Smooth muscle cell (in vitro differentiated cells): ENCODE data around the gene FLRT2. TPM values are rescaled to one million over a fixed set of nuclear protein-coding genes. Genes with fewer than 3 reads are reported as not detected.

Source experiments
- DNase-seq: peaks from one replicate; lab custom pipeline; 2025; ENCODE audit not compliant: unreplicated experiment; lab: John Stamatoyannopoulos, UW
- H2AFZ ChIP-seq: fragments of 200-600 bp; sonication (generic); 2 replicates; pipeline ENCODE4 v1.6.0; 2016; ENCODE audit warnings: antibody characterized with exemption, low read depth, mild to moderate bottlenecking
- H3F3A ChIP-seq: fragments of 200-600 bp; sonication (generic); 2 replicates; pipeline ENCODE4 v1.6.0; 2017; ENCODE audit warnings: antibody characterized with exemption, low read depth
- H3K27ac ChIP-seq: fragments of 200-600 bp; sonication (generic); 2 replicates; pipeline ENCODE4 v1.5.1; 2016; ENCODE audit warnings: low read depth, mild to moderate bottlenecking
- H3K27me3 ChIP-seq: fragments of 200-600 bp; sonication (generic); 2 replicates; pipeline ENCODE4 v1.6.1; 2016; ENCODE audit warnings: low read depth, mild to moderate bottlenecking
- H3K36me3 ChIP-seq: fragments of 200-600 bp; sonication (generic); 2 replicates; pipeline ENCODE4 v1.5.1; 2016; ENCODE audit warnings: low read depth
- H3K4me1 ChIP-seq: fragments of 200-600 bp; sonication (generic); 2 replicates; pipeline ENCODE4 v1.5.1; 2016; ENCODE audit warnings: low read depth
- H3K4me2 ChIP-seq: fragments of 200-600 bp; sonication (generic); 2 replicates; pipeline ENCODE4 v1.6.0; 2016; ENCODE audit warnings: mild to moderate bottlenecking
- H3K4me3 ChIP-seq: fragments of 200-600 bp; sonication (generic); 2 replicates; pipeline ENCODE4 v1.5.1; 2016; ENCODE audit warnings: mild to moderate bottlenecking
- H3K79me2 ChIP-seq: fragments of 200-600 bp; sonication (generic); 2 replicates; pipeline ENCODE4 v1.6.0; 2016; ENCODE audit warnings: low read depth, mild to moderate bottlenecking
- H3K9ac ChIP-seq: fragments of 200-600 bp; sonication (generic); 2 replicates; pipeline ENCODE4 v1.6.0; 2016; ENCODE audit warnings: low read depth
- H3K9me3 ChIP-seq: fragments of 200-600 bp; sonication (generic); replicated peaks from 2 replicates; pipeline ENCODE4 v1.5.1; 2016; ENCODE audit warnings: low read depth
- H4K20me1 ChIP-seq: fragments of 200-600 bp; sonication (generic); 2 replicates; pipeline ENCODE4 v1.6.0; 2016; ENCODE audit warnings: low read depth
- CTCF ChIP-seq: fragments of 200-600 bp; sonication (generic); IDR thresholded peaks from 2 replicates; pipeline ENCODE4 v1.5.1; 2017; ENCODE audit warnings: borderline replicate concordance, mild to moderate bottlenecking, antibody characterized with exemption; ENCODE audit not compliant: insufficient read depth, poor library complexity, severe bottlenecking
- whole genome bisulfite sequencing: methylation state at CpG from one replicate; pipeline ENCODE4 v1.1.7; 2016; ENCODE audit warnings: low lambda C conversion rate; 5-methylcytosine and 5-hydroxymethylcytosine counted together
- polyA plus RNA-seq: library from polyadenylated mRNA; unstranded; fragments of >200 nt; fragmentation: Nextera tagmentation; extraction: Ambion mirVana; gene quantifications from 2 replicates; pipeline ENCODE4 v1.2.1, GENCODE V29; 2016
- total RNA-seq: library from RNA; depleted of rRNA; stranded (reverse); fragments of >200 nt; gene quantifications from 2 replicates; pipeline ENCODE4 v1.2.3, GENCODE V29; 2014

FLRT2 gene
- total and polyA plus RNA-seq, 2 experiments from 2014 or later: 52.3 to 104 TPM

- Histone ChIP-seq H4K20me1 (no peaks in the 10 kb centered on the region), H3F3A (no peaks in the 10 kb centered on the region), H3K36me3 (no peaks in the 10 kb centered on the region), H3K9me3 (no peaks in the 10 kb centered on the region), H3K4me1 (peaks cover 3% of the 10 kb centered on the region), H3K9ac (no peak overlapping the region), H3K27ac (no peak overlapping the region), H3K4me3 (no peak overlapping the region), H3K4me2 (peak overlapping the region; percentile 4), H3K27me3 (no peaks in the 10 kb centered on the region), H2AFZ (no peak overlapping the region), H3K79me2 (no peaks in the 10 kb centered on the region)
- DNase-seq: no peak
- no peak for TF ChIP-seq CTCF
Measured at GRCh38 chr14:85483652-85484051, 46.3 kb upstream of the FLRT2 start.

- Histone ChIP-seq H3F3A (no peaks in the 10 kb centered on the region), H3K9me3 (no peaks in the 10 kb centered on the region), H3K4me1 (peaks cover 3% of the 10 kb centered on the region), H3K9ac (no peak overlapping the region), H3K79me2 (no peaks in the 10 kb centered on the region), H2AFZ (no peak overlapping the region), H3K27ac (peak overlapping the region; percentile 58), H3K4me3 (no peak overlapping the region), H3K27me3 (no peaks in the 10 kb centered on the region), H4K20me1 (no peaks in the 10 kb centered on the region), H3K36me3 (no peaks in the 10 kb centered on the region), H3K4me2 (peak overlapping the region; percentile 2)
- DNase-seq: no peak
- 36% methylated on average over 4 of the region's 4 CpGs for WGBS
- TF ChIP-seq CTCF: no peak
Measured at GRCh38 chr14:85487215-85487614, 42.7 kb upstream of the FLRT2 start.

- Histone ChIP-seq H4K20me1 (no peaks in the 10 kb centered on the region), H3K4me1 (no peaks in the 10 kb centered on the region), H3K4me3 (no peak overlapping the region), H3K27ac (no peak overlapping the region), H3K9me3 (no peaks in the 10 kb centered on the region), H3K4me2 (no peak overlapping the region), H3K27me3 (no peaks in the 10 kb centered on the region), H3F3A (no peaks in the 10 kb centered on the region), H3K79me2 (no peaks in the 10 kb centered on the region), H2AFZ (no peak overlapping the region), H3K36me3 (no peaks in the 10 kb centered on the region), H3K9ac (no peak overlapping the region)
- 97% methylated on average over 1 of the region's 1 CpG for WGBS
- DNase-seq: no peak
- no peak for TF ChIP-seq CTCF
Measured at GRCh38 chr14:85501751-85502150, 28.2 kb upstream of the FLRT2 start.

GRCh38 chr14:85508863-85509262 is 21.1 kb upstream of the FLRT2 start:
- H3K4me3 ChIP-seq: no peak overlapping the region
- 9% methylated on average over 6 of the region's 6 CpGs for whole genome bisulfite sequencing
- peak overlapping the region; percentile 61 for H3K4me2 ChIP-seq
- no peaks in the 10 kb centered on the region for H3F3A ChIP-seq
- H3K9ac ChIP-seq: no peak overlapping the region
- no peak for TF ChIP-seq CTCF
- DNase-seq: no peak
- H3K27ac ChIP-seq: peak overlapping the region; percentile 9
- H3K27me3 ChIP-seq: no peaks in the 10 kb centered on the region
- H3K79me2 ChIP-seq: no peaks in the 10 kb centered on the region
- no peaks in the 10 kb centered on the region for H3K4me1 ChIP-seq
- no peaks in the 10 kb centered on the region for H3K9me3 ChIP-seq
- H3K36me3 ChIP-seq: no peaks in the 10 kb centered on the region
- no peaks in the 10 kb centered on the region for H4K20me1 ChIP-seq
- peak overlapping the region; percentile 9 for H2AFZ ChIP-seq
